HepG2 (cell line): ENCODE measurements around the gene TP63.

ENCODE experiments used
- ATF3 ChIP-seq: sonication (generic); formaldehyde crosslinking; IDR thresholded peaks from 2 replicates; pipeline ENCODE4 v1.4.0; 2020; ENCODE audit warnings: missing genetic modification reagents
- KLF15 ChIP-seq: sonication (generic); formaldehyde crosslinking; IDR thresholded peaks from 2 replicates; pipeline ENCODE4 v1.8.1; 2023; ENCODE audit warnings: borderline replicate concordance, mild to moderate bottlenecking, inconsistent platforms, missing genetic modification reagents, mixed read lengths
- ZNF3 ChIP-seq: IDR thresholded peaks from 2 replicates; pipeline ENCODE4 v1.7.0; 2017; ENCODE audit warnings: inconsistent platforms
- ZNF674 ChIP-seq: sonication (generic); formaldehyde crosslinking; IDR thresholded peaks from 2 replicates; pipeline ENCODE4 v1.5.0; 2020; ENCODE audit warnings: low read depth, mild to moderate bottlenecking, missing genetic modification reagents

DNA sequence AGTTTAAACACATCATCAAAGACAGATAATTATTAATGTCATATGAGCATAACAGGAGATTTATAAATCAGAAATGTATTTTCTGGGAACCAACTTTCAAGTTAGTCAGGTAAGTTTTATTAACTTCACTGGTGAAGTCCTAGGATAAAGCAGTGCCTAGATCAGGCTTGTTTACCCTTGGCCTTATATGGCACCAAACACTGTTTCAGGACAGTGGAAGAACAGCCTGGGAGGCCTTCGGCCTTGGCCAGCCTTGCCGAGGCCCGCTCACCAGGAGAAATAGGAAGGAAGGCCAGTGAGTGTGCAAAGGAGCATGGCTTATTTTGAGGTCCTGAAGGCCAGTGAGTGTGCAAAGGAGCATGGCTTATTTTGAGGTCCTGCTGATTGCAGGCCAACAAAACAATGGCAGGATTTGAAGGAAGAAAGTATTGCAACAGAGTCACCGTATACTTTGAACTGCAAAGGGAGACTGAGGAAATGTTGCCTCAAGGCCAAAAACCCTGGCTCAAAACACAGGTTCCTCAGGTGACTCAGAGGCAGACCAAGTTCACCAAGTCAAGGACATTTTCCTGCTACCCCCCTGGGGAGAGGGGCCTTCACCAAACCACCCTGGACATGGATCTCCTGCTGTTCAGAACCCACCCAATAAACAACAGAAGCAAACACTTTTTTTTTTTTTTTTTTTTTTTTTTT lies 174.3 kb downstream of the TP63 start:
- no peak for TF ChIP-seq KLF15 (CRISPR knock-in tag)
- no peak for TF ChIP-seq ATF3 (CRISPR knock-in tag)
- no peak for TF ChIP-seq ZNF3 (CRISPR knock-in tag)
- no peak for TF ChIP-seq ZNF674 (CRISPR knock-in tag)
